ENCODE measurements around the gene CTBS. TPM values are rescaled to one million over a fixed set of nuclear protein-coding genes. Genes with fewer than 3 reads are reported as not detected.
A peak's percentile ranks its signal among the peaks of the same experiment; 100 is the strongest.

CTBS gene
- total RNA-seq, 2 donors from 2014 or later, result 12.3 to 19.6 TPM

DNA sequence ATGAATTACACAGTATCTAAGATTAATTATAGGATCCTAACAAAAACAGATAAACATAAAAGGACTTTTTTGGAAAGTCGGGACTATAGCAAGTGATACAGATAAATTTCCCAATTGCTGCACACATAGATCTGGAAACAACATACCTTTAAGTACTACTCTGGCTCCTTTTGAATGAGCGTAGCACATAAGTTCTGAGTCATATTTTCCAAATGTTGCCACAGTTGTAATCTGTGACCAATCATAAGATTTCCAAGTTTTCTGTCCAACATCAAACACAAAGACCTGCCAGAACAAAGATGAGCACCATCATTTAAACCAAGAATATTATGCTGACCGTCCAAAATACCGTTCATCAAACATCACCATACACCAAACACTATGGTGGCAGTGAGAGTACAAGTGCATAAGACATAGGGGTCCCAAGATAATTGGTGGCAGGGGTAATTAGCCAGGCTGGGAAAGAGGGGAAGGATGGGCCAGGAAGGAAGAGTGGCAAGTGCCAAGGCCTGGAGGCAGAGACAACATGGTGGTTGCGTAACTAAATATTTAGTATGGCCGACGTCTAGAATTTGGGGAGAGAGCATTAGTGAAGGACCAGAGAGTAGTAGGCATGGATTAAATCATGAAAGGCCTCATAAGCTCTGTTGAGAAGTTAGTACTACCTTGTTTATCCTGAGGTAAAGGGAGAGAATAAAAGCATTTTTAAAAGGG is 3.6 kb downstream of the CTBS start:
- peaks cover 22% of the 10 kb centered on the region for H3K9me3 ChIP-seq (ENCODE audit: control insufficient read depth, low read length)
- no peak for TF ChIP-seq CTCF (conservative IDR thresholded peaks at IDR 0.05)
- H3K4me3 Mint-ChIP-seq, result no peak overlapping the region
- H3K27me3 ChIP-seq (ENCODE audit: control insufficient read depth, insufficient read depth, low read length, poor library complexity, severe bottlenecking), result no peaks in the 10 kb centered on the region
- H3K36me3 ChIP-seq (ENCODE audit: control insufficient read depth, insufficient read depth, low read length), result peaks cover 32% of the 10 kb centered on the region
- H3K9me3 Mint-ChIP-seq, result no peaks in the 10 kb centered on the region
- H3K4me1 Mint-ChIP-seq, result peaks cover 23% of the 10 kb centered on the region
- H3K4me1 ChIP-seq (ENCODE audit: control insufficient read depth, insufficient read depth, low read length), result no peaks in the 10 kb centered on the region
- DNase-seq, result no peak
- H3K27me3 Mint-ChIP-seq (ENCODE audit: insufficient read depth), result peaks cover 2% of the 10 kb centered on the region
- no peak overlapping the region for H3K27ac Mint-ChIP-seq
- WGBS, 2 experiments (ENCODE audit: insufficient coverage in 1 of 2, insufficient read length in 1 of 2), result 95% methylated on average over 4 to 7 of the region's 7 CpGs
- H3K9ac ChIP-seq (ENCODE audit: extremely low read depth, low read length, poor library complexity, severe bottlenecking), result no peak overlapping the region
- no peak overlapping the region for H3K27ac ChIP-seq (ENCODE audit: low read depth, low read length)
- H3K4me3 ChIP-seq (ENCODE audit: low read length), result peak overlapping the region; percentile 6
- H3K36me3 Mint-ChIP-seq (ENCODE audit: low read depth), result peaks cover 41% of the 10 kb centered on the region

- H3K9ac ChIP-seq (ENCODE audit: extremely low read depth, low read length, poor library complexity, severe bottlenecking), result no peak overlapping the region
- Mint-ChIP-seq H3K4me3 (no peak overlapping the region), H3K36me3 (ENCODE audit: low read depth) (peaks cover 41% of the 10 kb centered on the region), H3K27me3 (ENCODE audit: insufficient read depth) (no peaks in the 10 kb centered on the region), H3K9me3 (no peaks in the 10 kb centered on the region), H3K27ac (no peak overlapping the region), H3K4me1 (peaks cover 21% of the 10 kb centered on the region)
- H3K27me3 ChIP-seq (ENCODE audit: control insufficient read depth, insufficient read depth, low read length, poor library complexity, severe bottlenecking), result no peaks in the 10 kb centered on the region
- no peak for TF ChIP-seq CTCF (conservative IDR thresholded peaks at IDR 0.05)
- H3K4me1 ChIP-seq (ENCODE audit: control insufficient read depth, insufficient read depth, low read length), result no peaks in the 10 kb centered on the region
- H3K27ac ChIP-seq (ENCODE audit: low read depth, low read length), result no peak overlapping the region
- no peak overlapping the region for H3K4me3 ChIP-seq (ENCODE audit: low read length)
- H3K9me3 ChIP-seq (ENCODE audit: control insufficient read depth, low read length), result peaks cover 22% of the 10 kb centered on the region
- no peak for DNase-seq
- H3K36me3 ChIP-seq (ENCODE audit: control insufficient read depth, insufficient read depth, low read length), result peaks cover 45% of the 10 kb centered on the region
These were observed 5.0 kb downstream of the CTBS start for GRCh38 chr1:84569216-84569615.

- Histone ChIP-seq H3K27me3 (ENCODE audit: control insufficient read depth, insufficient read depth, low read length, poor library complexity, severe bottlenecking) (no peaks in the 10 kb centered on the region), H3K27ac (ENCODE audit: low read depth, low read length) (no peak overlapping the region), H3K9ac (ENCODE audit: extremely low read depth, low read length, poor library complexity, severe bottlenecking) (no peak overlapping the region), H3K4me3 (ENCODE audit: low read length) (no peak overlapping the region), H3K4me1 (ENCODE audit: control insufficient read depth, insufficient read depth, low read length) (no peaks in the 10 kb centered on the region), H3K9me3 (ENCODE audit: control insufficient read depth, low read length) (no peaks in the 10 kb centered on the region), H3K36me3 (ENCODE audit: control insufficient read depth, insufficient read depth, low read length) (peaks cover 5% of the 10 kb centered on the region)
- no peak overlapping the region for H3K27ac Mint-ChIP-seq
- no peaks in the 10 kb centered on the region for H3K27me3 Mint-ChIP-seq (ENCODE audit: insufficient read depth)
- H3K4me3 Mint-ChIP-seq, result no peak overlapping the region
- no peak for DNase-seq
- no peaks in the 10 kb centered on the region for H3K4me1 Mint-ChIP-seq
- H3K36me3 Mint-ChIP-seq (ENCODE audit: low read depth), result peaks cover 7% of the 10 kb centered on the region
- 100% methylated on average over 1 of the region's 2 CpGs; no CpG with 5 or more reads in 1 of the 2 experiments for WGBS, 2 experiments (ENCODE audit: insufficient coverage in 1 of 2, insufficient read length in 1 of 2)
- TF ChIP-seq CTCF (conservative IDR thresholded peaks at IDR 0.05), result no peak
- no peaks in the 10 kb centered on the region for H3K9me3 Mint-ChIP-seq
These were observed 23.4 kb downstream of the CTBS start for GRCh38 chr1:84550826-84551225.

Measured in endodermal cell (in vitro differentiated cells).